Mammary epithelial cell (primary cell): ENCODE results near the gene CSTPP1.

Experiments used
- CTCF ChIP-seq, 2 donors: IDR thresholded peaks in 1 of 2; conservative IDR thresholded peaks in 1 of 2; 2 replicates each; pipeline ENCODE4 v1.5.1; 2011 to 2012; ENCODE audit warnings: inconsistent platforms in 2 of 2, low read length in 2 of 2, mild to moderate bottlenecking in 2 of 2, control low read depth in 1 of 2, low read depth in 1 of 2; ENCODE audit not compliant: insufficient read depth in 1 of 2; ENCODE audit errors: extremely low read depth in 1 of 2
- EZH2 ChIP-seq: IDR thresholded peaks from 2 replicates; pipeline ENCODE4 v1.6.1; 2012; ENCODE audit warnings: low read length, inconsistent platforms, borderline replicate concordance

- TF ChIP-seq CTCF (conservative IDR thresholded peaks at IDR 0.05 in 1 of 2, IDR thresholded peaks at IDR 0.05 in 1 of 2; ENCODE audit: extremely low read depth in 1 of 2, insufficient read depth in 1 of 2, low read depth in 1 of 2, low read length in 2 of 2) (no peak), EZH2 (no peak)
Observed at GRCh38 chr11:47136327-47136726, 199.8 kb downstream of the CSTPP1 start.
